Adrenal gland (tissue), 5 donors: ENCODE data around the gene MIA2.

Experiments used
- POLR2A ChIP-seq, 2 donors: fragments of 450-650 bp; IDR thresholded peaks; one replicate each; pipeline ENCODE4 v1.6.1; 2017; ENCODE audit warnings: antibody characterized with exemption in 2 of 2, mild to moderate bottlenecking in 2 of 2, moderate library complexity in 1 of 2
- TF ChIP-seq, protein P1 (sequence below), 6 experiments: fragments of 450-650 bp in 4 of 6; fragments of 200-600 bp in 2 of 6; sonication (generic) in 1 of 6; IDR thresholded peaks; 1 replicate in 5 of 6; 2 replicates in 1 of 6; pipeline versions ENCODE4 v1.5.1 to v1.8.0; 2016 to 2021; ENCODE audit warnings: antibody characterized with exemption in 6 of 6, mild to moderate bottlenecking in 2 of 6, moderate library complexity in 1 of 6
- donor health status: DM: no; HTN: no; CAD: no.

DNA sequence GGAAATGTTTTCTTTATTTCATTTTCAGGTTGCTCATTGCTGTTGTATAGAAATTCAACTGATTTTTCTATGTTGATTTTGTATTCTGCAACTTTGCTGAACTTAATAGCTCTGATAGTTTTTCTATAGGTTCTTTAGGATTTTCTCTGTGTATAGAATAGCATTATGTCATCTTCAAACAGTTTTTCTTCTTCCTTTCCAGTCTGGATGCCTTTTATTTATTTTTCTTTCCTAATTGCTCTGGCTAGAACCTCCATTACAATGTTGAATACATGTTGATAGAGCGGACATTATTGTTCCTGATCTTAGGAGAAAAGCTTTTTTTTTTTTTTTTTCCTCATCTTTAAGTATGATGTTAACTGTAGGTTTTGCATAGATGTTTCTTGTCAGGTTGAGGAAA is 39.2 kb downstream of the MIA2 start:
- TF ChIP-seq, protein P1, sequence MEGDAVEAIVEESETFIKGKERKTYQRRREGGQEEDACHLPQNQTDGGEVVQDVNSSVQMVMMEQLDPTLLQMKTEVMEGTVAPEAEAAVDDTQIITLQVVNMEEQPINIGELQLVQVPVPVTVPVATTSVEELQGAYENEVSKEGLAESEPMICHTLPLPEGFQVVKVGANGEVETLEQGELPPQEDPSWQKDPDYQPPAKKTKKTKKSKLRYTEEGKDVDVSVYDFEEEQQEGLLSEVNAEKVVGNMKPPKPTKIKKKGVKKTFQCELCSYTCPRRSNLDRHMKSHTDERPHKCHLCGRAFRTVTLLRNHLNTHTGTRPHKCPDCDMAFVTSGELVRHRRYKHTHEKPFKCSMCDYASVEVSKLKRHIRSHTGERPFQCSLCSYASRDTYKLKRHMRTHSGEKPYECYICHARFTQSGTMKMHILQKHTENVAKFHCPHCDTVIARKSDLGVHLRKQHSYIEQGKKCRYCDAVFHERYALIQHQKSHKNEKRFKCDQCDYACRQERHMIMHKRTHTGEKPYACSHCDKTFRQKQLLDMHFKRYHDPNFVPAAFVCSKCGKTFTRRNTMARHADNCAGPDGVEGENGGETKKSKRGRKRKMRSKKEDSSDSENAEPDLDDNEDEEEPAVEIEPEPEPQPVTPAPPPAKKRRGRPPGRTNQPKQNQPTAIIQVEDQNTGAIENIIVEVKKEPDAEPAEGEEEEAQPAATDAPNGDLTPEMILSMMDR (IDR thresholded peaks at IDR 0.05), result no peak
- no peak for TF ChIP-seq POLR2A (IDR thresholded peaks at IDR 0.05)
